Measurements from ENCODE around the gene CRACDL.

DNA sequence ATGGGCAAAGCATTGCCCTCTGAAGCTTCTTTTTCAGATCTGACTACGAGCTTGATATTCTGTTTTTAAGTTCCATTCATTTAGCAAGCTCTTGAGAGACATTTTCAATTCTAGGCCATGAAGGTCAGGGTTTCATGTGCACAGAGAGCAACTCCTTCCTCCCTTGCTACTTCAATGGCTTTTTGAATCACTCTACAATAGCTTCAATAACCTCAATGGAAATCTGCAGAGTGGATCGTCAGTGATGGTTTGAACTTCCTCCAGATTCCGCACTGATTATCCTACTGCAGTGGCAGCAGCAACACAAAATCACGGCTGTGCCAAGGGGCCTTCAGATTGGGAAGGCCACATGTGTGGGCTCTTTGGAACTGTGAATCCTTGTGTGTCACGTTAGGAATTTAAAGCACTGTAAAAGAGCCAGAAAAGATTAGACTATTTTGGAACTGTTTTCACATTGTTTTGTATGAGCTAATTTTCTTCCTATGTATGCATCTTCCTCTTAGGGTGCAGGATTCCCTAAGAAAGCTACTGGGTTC lies 116.7 kb downstream of the CRACDL start:
- TF ChIP-seq, protein P1, sequence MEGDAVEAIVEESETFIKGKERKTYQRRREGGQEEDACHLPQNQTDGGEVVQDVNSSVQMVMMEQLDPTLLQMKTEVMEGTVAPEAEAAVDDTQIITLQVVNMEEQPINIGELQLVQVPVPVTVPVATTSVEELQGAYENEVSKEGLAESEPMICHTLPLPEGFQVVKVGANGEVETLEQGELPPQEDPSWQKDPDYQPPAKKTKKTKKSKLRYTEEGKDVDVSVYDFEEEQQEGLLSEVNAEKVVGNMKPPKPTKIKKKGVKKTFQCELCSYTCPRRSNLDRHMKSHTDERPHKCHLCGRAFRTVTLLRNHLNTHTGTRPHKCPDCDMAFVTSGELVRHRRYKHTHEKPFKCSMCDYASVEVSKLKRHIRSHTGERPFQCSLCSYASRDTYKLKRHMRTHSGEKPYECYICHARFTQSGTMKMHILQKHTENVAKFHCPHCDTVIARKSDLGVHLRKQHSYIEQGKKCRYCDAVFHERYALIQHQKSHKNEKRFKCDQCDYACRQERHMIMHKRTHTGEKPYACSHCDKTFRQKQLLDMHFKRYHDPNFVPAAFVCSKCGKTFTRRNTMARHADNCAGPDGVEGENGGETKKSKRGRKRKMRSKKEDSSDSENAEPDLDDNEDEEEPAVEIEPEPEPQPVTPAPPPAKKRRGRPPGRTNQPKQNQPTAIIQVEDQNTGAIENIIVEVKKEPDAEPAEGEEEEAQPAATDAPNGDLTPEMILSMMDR (IDR thresholded peaks at IDR 0.05) = no peak
- TF ChIP-seq POLR2A (IDR thresholded peaks at IDR 0.05) = no peak
